Central memory CD8-positive, alpha-beta T cell (primary cell): ENCODE measurements around the gene RCAN3.

ENCODE experiments used
- ATAC-seq: fragments of 150-1000 bp; cut with Tn5 transposase; replicated peaks from 2 replicates; pipeline ENCODE4 v1.10.0; 2022; ENCODE audit warnings: mild to moderate bottlenecking, moderate FRiP score, moderate number of reproducible peaks; ENCODE audit not compliant: poor library complexity, severe bottlenecking; ENCODE audit errors: extremely low read depth
- DNase-seq, 2 donors: peaks; one replicate each; pipeline ENCODE4 v3.0.0; 2021; ENCODE audit warnings: low spot score in 2 of 2
- H3K27ac Mint-ChIP-seq: one replicate; pipeline ENCODE4 v1.8.0; 2022; ENCODE audit warnings: low read depth, mild to moderate bottlenecking, moderate library complexity, mixed read lengths
- H3K27me3 Mint-ChIP-seq: one replicate; pipeline ENCODE4 v1.8.0; 2022; ENCODE audit warnings: mixed read lengths
- H3K36me3 Mint-ChIP-seq: one replicate; pipeline ENCODE4 v1.8.0; 2022; ENCODE audit warnings: mild to moderate bottlenecking, moderate library complexity, mixed read lengths; ENCODE audit not compliant: insufficient read depth
- H3K4me1 Mint-ChIP-seq: one replicate; pipeline ENCODE4 v1.8.0; 2022; ENCODE audit warnings: mixed read lengths
- H3K4me3 Mint-ChIP-seq: one replicate; pipeline ENCODE4 v1.8.0; 2022; ENCODE audit warnings: mild to moderate bottlenecking, moderate library complexity, mixed read lengths
- H3K9me3 Mint-ChIP-seq: one replicate; pipeline ENCODE4 v1.8.0; 2022; ENCODE audit warnings: mixed read lengths

RCAN3 gene

GRCh38 chr1:24560361-24560760 is 57.7 kb downstream of the RCAN3 start:
- Mint-ChIP-seq H3K4me3 (no peak overlapping the region), H3K36me3 (peaks cover 1% of the 10 kb centered on the region), H3K27me3 (peaks cover 31% of the 10 kb centered on the region), H3K27ac (no peak overlapping the region), H3K9me3 (no peaks in the 10 kb centered on the region), H3K4me1 (peaks cover 4% of the 10 kb centered on the region)
- DNase-seq (no peak), ATAC-seq (no peak)

- Mint-ChIP-seq H3K9me3 (no peaks in the 10 kb centered on the region), H3K4me3 (no peak overlapping the region), H3K27me3 (peaks cover 12% of the 10 kb centered on the region), H3K36me3 (no peaks in the 10 kb centered on the region), H3K4me1 (no peaks in the 10 kb centered on the region), H3K27ac (no peak overlapping the region)
- DNase-seq (no peak), ATAC-seq (no peak)
These were observed 60.0 kb downstream of the RCAN3 start for GRCh38 chr1:24562625-24563024.

- ATAC-seq (no peak), DNase-seq (no peak)
- H3K4me1 Mint-ChIP-seq, result no peaks in the 10 kb centered on the region
- H3K27ac Mint-ChIP-seq, result no peak overlapping the region
- no peaks in the 10 kb centered on the region for H3K9me3 Mint-ChIP-seq
- no peaks in the 10 kb centered on the region for H3K36me3 Mint-ChIP-seq
- no peaks in the 10 kb centered on the region for H3K27me3 Mint-ChIP-seq
- H3K4me3 Mint-ChIP-seq, result no peak overlapping the region
These were observed 62.1 kb downstream of the RCAN3 start for GRCh38 chr1:24564695-24565094.

- DNase-seq (no peak), ATAC-seq (no peak)
- no peak overlapping the region for H3K4me3 Mint-ChIP-seq
- no peaks in the 10 kb centered on the region for H3K9me3 Mint-ChIP-seq
- no peak overlapping the region for H3K27ac Mint-ChIP-seq
- no peaks in the 10 kb centered on the region for H3K36me3 Mint-ChIP-seq
- H3K4me1 Mint-ChIP-seq, result no peaks in the 10 kb centered on the region
- H3K27me3 Mint-ChIP-seq, result no peaks in the 10 kb centered on the region
These were observed 63.7 kb downstream of the RCAN3 start for GRCh38 chr1:24566236-24566867.

GRCh38 chr1:24567792-24568388 is 65.3 kb downstream of the RCAN3 start:
- Mint-ChIP-seq H3K36me3 (no peaks in the 10 kb centered on the region), H3K27me3 (no peaks in the 10 kb centered on the region), H3K9me3 (no peaks in the 10 kb centered on the region), H3K4me1 (peaks cover 9% of the 10 kb centered on the region), H3K4me3 (no peak overlapping the region), H3K27ac (no peak overlapping the region)
- no peak for ATAC-seq
- no peak for DNase-seq

- Mint-ChIP-seq H3K36me3 (no peaks in the 10 kb centered on the region), H3K27ac (no peak overlapping the region), H3K27me3 (no peaks in the 10 kb centered on the region), H3K4me1 (peaks cover 10% of the 10 kb centered on the region), H3K4me3 (no peak overlapping the region), H3K9me3 (no peaks in the 10 kb centered on the region)
- no peak for ATAC-seq
- no peak for DNase-seq
These were observed 65.8 kb downstream of the RCAN3 start for GRCh38 chr1:24568475-24568874.

GRCh38 chr1:24570265-24571125 is 67.9 kb downstream of the RCAN3 start:
- peaks cover 10% of the 10 kb centered on the region for H3K4me1 Mint-ChIP-seq
- H3K27me3 Mint-ChIP-seq, result no peaks in the 10 kb centered on the region
- no peak overlapping the region for H3K27ac Mint-ChIP-seq
- H3K36me3 Mint-ChIP-seq, result no peaks in the 10 kb centered on the region
- no peaks in the 10 kb centered on the region for H3K9me3 Mint-ChIP-seq
- H3K4me3 Mint-ChIP-seq, result no peak overlapping the region
- ATAC-seq (no peak), DNase-seq (no peak)

GRCh38 chr1:24572301-24572700 is 69.7 kb downstream of the RCAN3 start:
- peaks cover 10% of the 10 kb centered on the region for H3K4me1 Mint-ChIP-seq
- DNase-seq (no peak), ATAC-seq (no peak)
- H3K9me3 Mint-ChIP-seq, result no peaks in the 10 kb centered on the region
- H3K4me3 Mint-ChIP-seq, result no peak overlapping the region
- H3K36me3 Mint-ChIP-seq, result no peaks in the 10 kb centered on the region
- no peak overlapping the region for H3K27ac Mint-ChIP-seq
- no peaks in the 10 kb centered on the region for H3K27me3 Mint-ChIP-seq

GRCh38 chr1:24575905-24576587 is 73.4 kb downstream of the RCAN3 start:
- H3K4me1 Mint-ChIP-seq, result peaks cover 10% of the 10 kb centered on the region
- ATAC-seq (no peak), DNase-seq (no peak)
- H3K36me3 Mint-ChIP-seq, result peaks cover 1% of the 10 kb centered on the region
- H3K9me3 Mint-ChIP-seq, result no peaks in the 10 kb centered on the region
- no peak overlapping the region for H3K27ac Mint-ChIP-seq
- no peaks in the 10 kb centered on the region for H3K27me3 Mint-ChIP-seq
- no peak overlapping the region for H3K4me3 Mint-ChIP-seq

- Mint-ChIP-seq H3K9me3 (no peaks in the 10 kb centered on the region), H3K4me1 (no peaks in the 10 kb centered on the region)
These were observed 76.2 kb downstream of the RCAN3 start for GRCh38 chr1:24578846-24579245.

GRCh38 chr1:24580756-24581155 is 78.1 kb downstream of the RCAN3 start:
- H3K4me3 Mint-ChIP-seq, result no peak overlapping the region
- no peak overlapping the region for H3K27ac Mint-ChIP-seq
- H3K9me3 Mint-ChIP-seq, result no peaks in the 10 kb centered on the region
- peaks cover 7% of the 10 kb centered on the region for H3K27me3 Mint-ChIP-seq
- ATAC-seq, result no peak
- H3K4me1 Mint-ChIP-seq, result no peaks in the 10 kb centered on the region
- no peak for DNase-seq
- H3K36me3 Mint-ChIP-seq, result peaks cover 1% of the 10 kb centered on the region

More at GRCh38 chr1:24578846-24579245, 76.2 kb downstream of the RCAN3 start:
- ATAC-seq (no peak), DNase-seq (no peak)
- H3K27ac Mint-ChIP-seq, result no peak overlapping the region
- H3K36me3 Mint-ChIP-seq, result peaks cover 1% of the 10 kb centered on the region
- no peak overlapping the region for H3K4me3 Mint-ChIP-seq
- no peaks in the 10 kb centered on the region for H3K27me3 Mint-ChIP-seq

- ATAC-seq (no peak), DNase-seq (no peak)
- H3K9me3 Mint-ChIP-seq, result no peaks in the 10 kb centered on the region
- H3K4me1 Mint-ChIP-seq, result peaks cover 8% of the 10 kb centered on the region
- H3K4me3 Mint-ChIP-seq, result no peak overlapping the region
- H3K36me3 Mint-ChIP-seq, result peaks cover 1% of the 10 kb centered on the region
- peaks cover 10% of the 10 kb centered on the region for H3K27me3 Mint-ChIP-seq
- H3K27ac Mint-ChIP-seq, result no peak overlapping the region
These were observed 81.6 kb downstream of the RCAN3 start for GRCh38 chr1:24584171-24584647.
